IMR-90 (cell line): ENCODE data around the gene RCAN2.

Experiments used
- FOS ChIP-seq: fragments of 150-350 bp; IDR thresholded peaks from 2 replicates; pipeline ENCODE4 v1.6.1; 2016; ENCODE audit warnings: low read depth, low read length
- MAFK ChIP-seq: IDR thresholded peaks from 2 replicates; pipeline ENCODE4 v1.6.1; 2012; ENCODE audit warnings: low read depth, low read length, improper control_type of control experiment
- SMC3 ChIP-seq: fragments of 150-350 bp; IDR thresholded peaks from 2 replicates; pipeline ENCODE4 v1.6.1; 2016; ENCODE audit warnings: low read depth, mild to moderate bottlenecking, antibody characterized with exemption, low read length, moderate library complexity
- TF ChIP-seq, protein P1 (sequence below): conservative IDR thresholded peaks from 2 replicates; pipeline ENCODE4 v1.5.1; 2012; ENCODE audit warnings: mild to moderate bottlenecking, low read depth, low read length, improper control_type of control experiment

DNA sequence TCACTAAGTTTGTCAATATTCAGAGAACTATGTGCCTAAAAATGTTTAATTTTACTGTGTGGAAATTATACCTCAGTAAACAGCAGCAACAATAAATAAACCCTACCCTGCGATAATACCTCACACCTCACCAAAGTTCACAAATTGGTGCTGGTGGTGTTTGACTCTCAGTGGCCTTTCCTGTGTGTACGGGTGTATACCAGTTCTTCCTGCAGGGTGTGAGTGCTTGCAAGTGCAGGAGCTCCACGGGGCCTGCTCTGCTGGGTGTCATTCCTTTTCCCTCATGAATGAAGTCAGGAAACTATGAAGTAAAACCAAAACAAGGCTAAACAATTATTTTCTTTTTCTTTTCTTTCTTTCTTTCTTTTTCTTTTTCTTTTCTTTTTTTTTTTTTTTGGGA is 316.3 kb downstream of the RCAN2 start:
- TF ChIP-seq, protein P1, sequence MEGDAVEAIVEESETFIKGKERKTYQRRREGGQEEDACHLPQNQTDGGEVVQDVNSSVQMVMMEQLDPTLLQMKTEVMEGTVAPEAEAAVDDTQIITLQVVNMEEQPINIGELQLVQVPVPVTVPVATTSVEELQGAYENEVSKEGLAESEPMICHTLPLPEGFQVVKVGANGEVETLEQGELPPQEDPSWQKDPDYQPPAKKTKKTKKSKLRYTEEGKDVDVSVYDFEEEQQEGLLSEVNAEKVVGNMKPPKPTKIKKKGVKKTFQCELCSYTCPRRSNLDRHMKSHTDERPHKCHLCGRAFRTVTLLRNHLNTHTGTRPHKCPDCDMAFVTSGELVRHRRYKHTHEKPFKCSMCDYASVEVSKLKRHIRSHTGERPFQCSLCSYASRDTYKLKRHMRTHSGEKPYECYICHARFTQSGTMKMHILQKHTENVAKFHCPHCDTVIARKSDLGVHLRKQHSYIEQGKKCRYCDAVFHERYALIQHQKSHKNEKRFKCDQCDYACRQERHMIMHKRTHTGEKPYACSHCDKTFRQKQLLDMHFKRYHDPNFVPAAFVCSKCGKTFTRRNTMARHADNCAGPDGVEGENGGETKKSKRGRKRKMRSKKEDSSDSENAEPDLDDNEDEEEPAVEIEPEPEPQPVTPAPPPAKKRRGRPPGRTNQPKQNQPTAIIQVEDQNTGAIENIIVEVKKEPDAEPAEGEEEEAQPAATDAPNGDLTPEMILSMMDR = no peak
- TF ChIP-seq MAFK (no peak), SMC3 (no peak), FOS (no peak)
